SK-N-SH treated with all-trans-retinoic acid at 6 μM for 48 hours (cell line): ENCODE data around the gene SLC3A2.

Experiments
- BACH2 ChIP-seq: fragments of 250-450 bp; sonication (Bioruptor Pico); IDR thresholded peaks from 2 replicates; pipeline ENCODE4 v1.9.0; 2021; ENCODE audit warnings: mild to moderate bottlenecking, borderline replicate concordance
- CSDC2 ChIP-seq: fragments of 250-450 bp; sonication (Bioruptor Pico); IDR thresholded peaks from 2 replicates; pipeline ENCODE4 v1.5.0; 2020; ENCODE audit warnings: mild to moderate bottlenecking, moderate library complexity
- ISL1 ChIP-seq: fragments of 250-450 bp; sonication (Bioruptor Pico); IDR thresholded peaks from 2 replicates; pipeline ENCODE4 v2.1.2; 2022; ENCODE audit warnings: mild to moderate bottlenecking, moderate library complexity
- OSR1 ChIP-seq: fragments of 250-450 bp; sonication (Bioruptor Pico); IDR thresholded peaks from 2 replicates; pipeline ENCODE4 v1.8.0; 2022; ENCODE audit warnings: moderate library complexity, mild to moderate bottlenecking, inconsistent platforms
- PPARA ChIP-seq: fragments of 250-450 bp; sonication (Bioruptor Pico); IDR thresholded peaks from 2 replicates; pipeline ENCODE4 v1.5.0; 2020; ENCODE audit warnings: mild to moderate bottlenecking, borderline replicate concordance
- TCF4 ChIP-seq: fragments of 250-450 bp; sonication (Bioruptor Pico); IDR thresholded peaks from 2 replicates; pipeline ENCODE4 v1.8.0; 2021; ENCODE audit warnings: mild to moderate bottlenecking, moderate library complexity, borderline replicate concordance
- TOX ChIP-seq: fragments of 250-450 bp; sonication (Bioruptor Pico); IDR thresholded peaks from 2 replicates; pipeline ENCODE4 v1.8.0; 2021; ENCODE audit warnings: mild to moderate bottlenecking, moderate library complexity, borderline replicate concordance
- ZFP30 ChIP-seq: fragments of 450-650 bp; formaldehyde crosslinking; IDR thresholded peaks from 2 replicates; pipeline ENCODE4 v1.5.0; 2022; ENCODE audit warnings: mild to moderate bottlenecking, moderate library complexity
- ZNF565 ChIP-seq: fragments of 450-650 bp; formaldehyde crosslinking; conservative IDR thresholded peaks from 2 replicates; pipeline ENCODE4 v1.5.0; 2020; ENCODE audit warnings: low read depth, mild to moderate bottlenecking, moderate library complexity
- ZNF8 ChIP-seq: fragments of 450-650 bp; formaldehyde crosslinking; IDR thresholded peaks from 2 replicates; pipeline ENCODE4 v1.5.0; 2020; ENCODE audit warnings: mild to moderate bottlenecking, moderate library complexity
- TF ChIP-seq, protein P1 (sequence below): fragments of 250-450 bp; sonication (Bioruptor Pico); IDR thresholded peaks from 2 replicates; pipeline ENCODE4 v1.5.0; 2020; ENCODE audit warnings: mild to moderate bottlenecking, moderate library complexity
- TF ChIP-seq, protein P2 (sequence below): fragments of 250-450 bp; sonication (Bioruptor Pico); IDR thresholded peaks from 2 replicates; pipeline ENCODE4 v1.5.1; 2020; ENCODE audit warnings: low read depth, mild to moderate bottlenecking, moderate library complexity
- TF ChIP-seq, protein P3 (sequence below): fragments of 250-450 bp; sonication (Bioruptor Pico); IDR thresholded peaks from 2 replicates; pipeline ENCODE4 v1.5.1; 2021; ENCODE audit warnings: mild to moderate bottlenecking, moderate library complexity
- TF ChIP-seq, protein P4 (sequence below): fragments of 250-450 bp; sonication (Bioruptor Pico); IDR thresholded peaks from 2 replicates; pipeline ENCODE4 v1.8.0; 2020; ENCODE audit warnings: mild to moderate bottlenecking, moderate library complexity, borderline replicate concordance

- TF ChIP-seq, protein P1, sequence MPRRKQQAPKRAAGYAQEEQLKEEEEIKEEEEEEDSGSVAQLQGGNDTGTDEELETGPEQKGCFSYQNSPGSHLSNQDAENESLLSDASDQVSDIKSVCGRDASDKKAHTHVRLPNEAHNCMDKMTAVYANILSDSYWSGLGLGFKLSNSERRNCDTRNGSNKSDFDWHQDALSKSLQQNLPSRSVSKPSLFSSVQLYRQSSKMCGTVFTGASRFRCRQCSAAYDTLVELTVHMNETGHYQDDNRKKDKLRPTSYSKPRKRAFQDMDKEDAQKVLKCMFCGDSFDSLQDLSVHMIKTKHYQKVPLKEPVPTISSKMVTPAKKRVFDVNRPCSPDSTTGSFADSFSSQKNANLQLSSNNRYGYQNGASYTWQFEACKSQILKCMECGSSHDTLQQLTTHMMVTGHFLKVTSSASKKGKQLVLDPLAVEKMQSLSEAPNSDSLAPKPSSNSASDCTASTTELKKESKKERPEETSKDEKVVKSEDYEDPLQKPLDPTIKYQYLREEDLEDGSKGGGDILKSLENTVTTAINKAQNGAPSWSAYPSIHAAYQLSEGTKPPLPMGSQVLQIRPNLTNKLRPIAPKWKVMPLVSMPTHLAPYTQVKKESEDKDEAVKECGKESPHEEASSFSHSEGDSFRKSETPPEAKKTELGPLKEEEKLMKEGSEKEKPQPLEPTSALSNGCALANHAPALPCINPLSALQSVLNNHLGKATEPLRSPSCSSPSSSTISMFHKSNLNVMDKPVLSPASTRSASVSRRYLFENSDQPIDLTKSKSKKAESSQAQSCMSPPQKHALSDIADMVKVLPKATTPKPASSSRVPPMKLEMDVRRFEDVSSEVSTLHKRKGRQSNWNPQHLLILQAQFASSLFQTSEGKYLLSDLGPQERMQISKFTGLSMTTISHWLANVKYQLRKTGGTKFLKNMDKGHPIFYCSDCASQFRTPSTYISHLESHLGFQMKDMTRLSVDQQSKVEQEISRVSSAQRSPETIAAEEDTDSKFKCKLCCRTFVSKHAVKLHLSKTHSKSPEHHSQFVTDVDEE: peak; percentile 65
- TF ChIP-seq, protein P2, sequence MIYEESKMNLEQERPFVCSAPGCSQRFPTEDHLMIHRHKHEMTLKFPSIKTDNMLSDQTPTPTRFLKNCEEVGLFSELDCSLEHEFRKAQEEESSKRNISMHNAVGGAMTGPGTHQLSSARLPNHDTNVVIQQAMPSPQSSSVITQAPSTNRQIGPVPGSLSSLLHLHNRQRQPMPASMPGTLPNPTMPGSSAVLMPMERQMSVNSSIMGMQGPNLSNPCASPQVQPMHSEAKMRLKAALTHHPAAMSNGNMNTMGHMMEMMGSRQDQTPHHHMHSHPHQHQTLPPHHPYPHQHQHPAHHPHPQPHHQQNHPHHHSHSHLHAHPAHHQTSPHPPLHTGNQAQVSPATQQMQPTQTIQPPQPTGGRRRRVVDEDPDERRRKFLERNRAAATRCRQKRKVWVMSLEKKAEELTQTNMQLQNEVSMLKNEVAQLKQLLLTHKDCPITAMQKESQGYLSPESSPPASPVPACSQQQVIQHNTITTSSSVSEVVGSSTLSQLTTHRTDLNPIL (CRISPR knock-in tag): no peak
- TF ChIP-seq ZNF8 (CRISPR knock-in tag) (peak; percentile 93), ZNF565 (CRISPR knock-in tag) (no peak), ZFP30 (no peak), TOX (CRISPR knock-in tag) (no peak), BACH2 (no peak), TCF4 (CRISPR knock-in tag) (peak; percentile 25; the same call in 1 of the 2 replicates), PPARA (CRISPR knock-in tag) (no peak), OSR1 (CRISPR knock-in tag) (no peak), CSDC2 (CRISPR knock-in tag) (no peak), ISL1 (CRISPR knock-in tag) (peak; percentile 80)
- TF ChIP-seq, protein P3, sequence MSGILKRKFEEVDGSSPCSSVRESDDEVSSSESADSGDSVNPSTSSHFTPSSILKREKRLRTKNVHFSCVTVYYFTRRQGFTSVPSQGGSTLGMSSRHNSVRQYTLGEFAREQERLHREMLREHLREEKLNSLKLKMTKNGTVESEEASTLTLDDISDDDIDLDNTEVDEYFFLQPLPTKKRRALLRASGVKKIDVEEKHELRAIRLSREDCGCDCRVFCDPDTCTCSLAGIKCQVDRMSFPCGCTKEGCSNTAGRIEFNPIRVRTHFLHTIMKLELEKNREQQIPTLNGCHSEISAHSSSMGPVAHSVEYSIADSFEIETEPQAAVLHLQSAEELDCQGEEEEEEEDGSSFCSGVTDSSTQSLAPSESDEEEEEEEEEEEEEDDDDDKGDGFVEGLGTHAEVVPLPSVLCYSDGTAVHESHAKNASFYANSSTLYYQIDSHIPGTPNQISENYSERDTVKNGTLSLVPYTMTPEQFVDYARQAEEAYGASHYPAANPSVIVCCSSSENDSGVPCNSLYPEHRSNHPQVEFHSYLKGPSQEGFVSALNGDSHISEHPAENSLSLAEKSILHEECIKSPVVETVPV: no peak
- TF ChIP-seq, protein P4, sequence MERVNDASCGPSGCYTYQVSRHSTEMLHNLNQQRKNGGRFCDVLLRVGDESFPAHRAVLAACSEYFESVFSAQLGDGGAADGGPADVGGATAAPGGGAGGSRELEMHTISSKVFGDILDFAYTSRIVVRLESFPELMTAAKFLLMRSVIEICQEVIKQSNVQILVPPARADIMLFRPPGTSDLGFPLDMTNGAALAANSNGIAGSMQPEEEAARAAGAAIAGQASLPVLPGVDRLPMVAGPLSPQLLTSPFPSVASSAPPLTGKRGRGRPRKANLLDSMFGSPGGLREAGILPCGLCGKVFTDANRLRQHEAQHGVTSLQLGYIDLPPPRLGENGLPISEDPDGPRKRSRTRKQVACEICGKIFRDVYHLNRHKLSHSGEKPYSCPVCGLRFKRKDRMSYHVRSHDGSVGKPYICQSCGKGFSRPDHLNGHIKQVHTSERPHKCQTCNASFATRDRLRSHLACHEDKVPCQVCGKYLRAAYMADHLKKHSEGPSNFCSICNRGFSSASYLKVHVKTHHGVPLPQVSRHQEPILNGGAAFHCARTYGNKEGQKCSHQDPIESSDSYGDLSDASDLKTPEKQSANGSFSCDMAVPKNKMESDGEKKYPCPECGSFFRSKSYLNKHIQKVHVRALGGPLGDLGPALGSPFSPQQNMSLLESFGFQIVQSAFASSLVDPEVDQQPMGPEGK: no peak
Observed at GRCh38 chr11:62911137-62912130, 30.7 kb downstream of the SLC3A2 start.
